Nephron (organoid): Measurements from ENCODE around the gene OBP2B.

Source experiments
- H3K27ac Mint-ChIP-seq, 3 experiments: 2 replicates each; pipeline ENCODE4 v1.8.0; 2020; ENCODE audit warnings: mixed read lengths in 3 of 3, mild to moderate bottlenecking in 2 of 3, moderate library complexity in 1 of 3
- H3K27me3 Mint-ChIP-seq: 2 replicates; pipeline ENCODE4 v1.8.0; 2021; ENCODE audit warnings: low read depth, mild to moderate bottlenecking, moderate library complexity, mixed read lengths
- H3K36me3 Mint-ChIP-seq: 2 replicates; pipeline ENCODE4 v1.8.0; 2020; ENCODE audit warnings: low read depth, mixed read lengths
- H3K4me1 Mint-ChIP-seq: 2 replicates; pipeline ENCODE4 v1.8.0; 2020; ENCODE audit warnings: mixed read lengths
- H3K4me3 Mint-ChIP-seq, 3 experiments: 2 replicates each; pipeline ENCODE4 v1.8.0; 2020; ENCODE audit warnings: mild to moderate bottlenecking in 3 of 3, mixed read lengths in 3 of 3, moderate library complexity in 2 of 3
- H3K9me3 Mint-ChIP-seq: 2 replicates; pipeline ENCODE4 v1.8.0; 2020; ENCODE audit warnings: mixed read lengths
- TF ChIP-seq, protein P1 (sequence below), 3 experiments: fragments of 200-600 bp; sonication (generic); IDR thresholded peaks; one replicate each; pipeline ENCODE4 v1.5.0; 2021; ENCODE audit warnings: antibody characterized with exemption in 3 of 3; ENCODE audit not compliant: unreplicated experiment in 3 of 3

Gene OBP2B

DNA sequence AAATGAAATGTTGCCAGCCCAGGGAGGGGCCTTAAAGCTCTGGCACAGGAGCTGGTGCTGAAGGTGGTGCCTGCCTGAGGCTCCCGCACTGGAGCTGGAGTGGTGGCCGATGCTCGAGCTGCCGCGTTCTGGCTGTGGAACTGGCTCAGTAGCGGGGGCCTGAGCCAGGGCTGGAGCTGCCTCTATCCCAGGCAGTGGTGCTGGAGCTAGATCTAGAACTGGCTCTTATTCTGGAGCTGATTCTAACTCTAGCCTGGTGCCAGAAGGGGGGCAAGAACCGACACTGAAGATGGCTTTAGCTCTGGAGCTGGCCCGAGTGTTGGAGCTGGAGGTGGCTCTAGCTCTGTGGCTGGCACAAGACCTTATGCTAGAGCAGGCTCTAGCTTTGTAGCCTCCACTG lies 19.2 kb downstream of the OBP2B start:
- Mint-ChIP-seq H3K27me3 (peaks cover 48% of the 10 kb centered on the region), H3K4me3 (no peak overlapping the region), H3K27ac (no peak overlapping the region), H3K36me3 (no peaks in the 10 kb centered on the region), H3K4me1 (no peaks in the 10 kb centered on the region), H3K9me3 (peaks cover 6% of the 10 kb centered on the region)
- TF ChIP-seq, protein P1, sequence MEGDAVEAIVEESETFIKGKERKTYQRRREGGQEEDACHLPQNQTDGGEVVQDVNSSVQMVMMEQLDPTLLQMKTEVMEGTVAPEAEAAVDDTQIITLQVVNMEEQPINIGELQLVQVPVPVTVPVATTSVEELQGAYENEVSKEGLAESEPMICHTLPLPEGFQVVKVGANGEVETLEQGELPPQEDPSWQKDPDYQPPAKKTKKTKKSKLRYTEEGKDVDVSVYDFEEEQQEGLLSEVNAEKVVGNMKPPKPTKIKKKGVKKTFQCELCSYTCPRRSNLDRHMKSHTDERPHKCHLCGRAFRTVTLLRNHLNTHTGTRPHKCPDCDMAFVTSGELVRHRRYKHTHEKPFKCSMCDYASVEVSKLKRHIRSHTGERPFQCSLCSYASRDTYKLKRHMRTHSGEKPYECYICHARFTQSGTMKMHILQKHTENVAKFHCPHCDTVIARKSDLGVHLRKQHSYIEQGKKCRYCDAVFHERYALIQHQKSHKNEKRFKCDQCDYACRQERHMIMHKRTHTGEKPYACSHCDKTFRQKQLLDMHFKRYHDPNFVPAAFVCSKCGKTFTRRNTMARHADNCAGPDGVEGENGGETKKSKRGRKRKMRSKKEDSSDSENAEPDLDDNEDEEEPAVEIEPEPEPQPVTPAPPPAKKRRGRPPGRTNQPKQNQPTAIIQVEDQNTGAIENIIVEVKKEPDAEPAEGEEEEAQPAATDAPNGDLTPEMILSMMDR (IDR thresholded peaks at IDR 0.05; ENCODE audit: unreplicated experiment in 3 of 3), result no peak

DNA sequence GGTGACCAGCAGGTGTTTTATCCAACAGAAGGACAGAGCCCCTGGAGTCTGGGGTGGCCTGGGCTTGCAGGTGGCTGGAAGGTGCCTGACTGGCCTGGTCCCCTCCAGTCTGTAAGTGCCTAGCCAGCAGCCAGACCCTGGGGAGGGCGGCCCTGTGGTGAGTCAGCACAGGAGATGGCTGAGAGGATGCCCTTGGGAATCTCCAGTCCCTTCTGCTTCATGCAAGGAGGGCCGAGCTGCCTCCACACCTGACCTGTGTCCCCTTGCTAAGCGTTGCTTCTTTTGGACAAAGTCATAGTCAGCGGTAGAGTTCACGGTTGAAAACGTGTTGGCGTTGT lies 20.2 kb downstream of the OBP2B start:
- TF ChIP-seq, protein P1 (IDR thresholded peaks at IDR 0.05; ENCODE audit: unreplicated experiment in 3 of 3), result no peak
- Mint-ChIP-seq H3K27me3 (peaks cover 57% of the 10 kb centered on the region), H3K4me3 (no peak overlapping the region), H3K36me3 (no peaks in the 10 kb centered on the region), H3K4me1 (no peaks in the 10 kb centered on the region), H3K9me3 (no peaks in the 10 kb centered on the region), H3K27ac (no peak overlapping the region)

DNA sequence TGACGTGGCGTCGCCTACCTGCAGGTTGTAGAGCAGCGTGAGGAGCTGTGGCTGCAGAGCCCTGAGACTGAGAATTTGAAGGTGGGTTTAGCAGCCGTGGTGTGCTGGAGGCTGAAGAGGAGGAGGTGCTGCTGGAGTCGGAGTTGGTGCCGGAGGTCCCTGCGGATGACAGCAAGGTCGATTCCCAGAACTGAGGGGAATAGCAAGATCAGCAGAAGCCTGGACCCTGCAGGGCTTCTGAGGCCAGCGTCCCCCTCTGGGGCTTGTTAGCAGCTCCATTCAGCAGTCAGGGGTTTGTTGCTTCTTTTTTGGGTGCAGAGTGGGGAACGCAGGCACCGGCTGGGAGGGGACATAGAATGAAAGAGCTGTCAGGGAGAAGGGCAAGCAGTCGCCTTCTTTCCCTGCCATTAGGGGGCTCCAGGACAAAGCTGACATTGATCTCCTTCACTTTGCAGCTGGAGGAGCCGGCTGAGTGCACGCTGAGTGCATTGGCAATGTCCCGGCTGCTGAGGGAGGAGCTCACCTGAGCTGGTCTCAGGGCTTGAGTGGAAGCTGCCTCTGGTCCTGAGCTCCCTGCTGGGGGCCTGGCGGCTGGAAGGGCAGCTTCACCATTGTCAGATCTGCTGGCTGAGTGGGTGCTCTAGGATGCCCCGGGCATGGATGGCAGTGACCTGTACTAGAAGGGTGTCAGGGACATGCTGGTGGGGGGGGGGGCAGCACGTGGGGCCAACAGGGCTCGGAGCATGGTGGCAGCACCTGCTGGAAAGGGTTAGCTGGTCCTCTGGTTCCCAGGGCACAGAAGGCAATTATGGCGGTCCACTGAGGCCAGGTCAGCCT lies 20.8 kb downstream of the OBP2B start:
- H3K27me3 Mint-ChIP-seq, result peaks cover 58% of the 10 kb centered on the region
- TF ChIP-seq, protein P1 (IDR thresholded peaks at IDR 0.05; ENCODE audit: unreplicated experiment in 3 of 3), result peak; percentile 22 to 51 (median 33)
- no peaks in the 10 kb centered on the region for H3K9me3 Mint-ChIP-seq
- H3K36me3 Mint-ChIP-seq, result no peaks in the 10 kb centered on the region
- H3K27ac Mint-ChIP-seq, result no peak overlapping the region
- no peak overlapping the region for H3K4me3 Mint-ChIP-seq
- H3K4me1 Mint-ChIP-seq, result no peaks in the 10 kb centered on the region

DNA sequence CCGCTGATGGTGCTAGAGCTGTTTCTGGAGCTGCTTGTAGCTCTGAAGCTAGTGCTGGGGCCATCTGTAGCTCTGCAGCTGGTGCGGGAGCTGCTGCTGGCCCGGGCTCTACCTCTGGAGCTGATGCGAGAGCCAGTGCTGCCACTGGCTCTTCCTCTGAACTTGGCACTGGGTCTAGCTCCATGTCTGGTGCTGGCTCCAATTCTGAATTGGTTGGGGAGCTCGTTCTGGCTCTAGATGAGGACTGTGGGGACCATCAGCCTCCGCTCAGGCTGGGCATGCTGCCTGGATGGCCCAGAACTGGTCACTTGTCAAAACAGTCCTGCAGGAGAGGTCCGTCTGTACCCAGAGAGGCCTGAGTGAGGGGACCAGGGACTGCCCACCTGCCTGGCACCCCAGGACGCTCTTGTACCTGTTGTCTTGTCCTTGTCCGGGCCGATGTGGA lies 21.5 kb downstream of the OBP2B start:
- no peak overlapping the region for H3K4me3 Mint-ChIP-seq
- no peak overlapping the region for H3K27ac Mint-ChIP-seq
- peaks cover 63% of the 10 kb centered on the region for H3K27me3 Mint-ChIP-seq
- TF ChIP-seq, protein P1 (IDR thresholded peaks at IDR 0.05; ENCODE audit: unreplicated experiment in 3 of 3), result no peak
- H3K9me3 Mint-ChIP-seq, result no peaks in the 10 kb centered on the region
- H3K4me1 Mint-ChIP-seq, result no peaks in the 10 kb centered on the region
- no peaks in the 10 kb centered on the region for H3K36me3 Mint-ChIP-seq

DNA sequence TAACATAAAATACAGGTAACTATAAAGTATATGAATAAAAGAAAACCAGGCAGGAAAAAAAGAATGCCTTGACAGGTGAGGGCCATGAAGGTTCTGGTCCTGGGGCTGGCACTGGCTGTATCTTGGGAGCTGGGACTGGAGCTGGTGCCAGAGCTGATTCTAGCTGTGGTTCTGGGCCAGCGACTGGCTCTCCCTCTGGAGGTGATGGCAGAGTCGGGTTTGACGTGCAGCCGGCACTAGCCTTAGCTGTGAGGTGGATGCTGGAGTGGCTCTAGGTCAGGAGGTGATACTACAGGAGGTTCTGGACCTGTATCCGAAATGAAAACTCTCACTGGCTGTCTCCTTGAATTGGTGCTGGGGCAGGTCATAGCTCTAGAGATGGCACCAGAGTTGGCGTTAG lies 22.3 kb downstream of the OBP2B start:
- TF ChIP-seq, protein P1 (IDR thresholded peaks at IDR 0.05; ENCODE audit: unreplicated experiment in 3 of 3), result no peak
- H3K9me3 Mint-ChIP-seq, result no peaks in the 10 kb centered on the region
- no peak overlapping the region for H3K4me3 Mint-ChIP-seq
- H3K36me3 Mint-ChIP-seq, result no peaks in the 10 kb centered on the region
- no peak overlapping the region for H3K27ac Mint-ChIP-seq
- H3K4me1 Mint-ChIP-seq, result no peaks in the 10 kb centered on the region
- peaks cover 60% of the 10 kb centered on the region for H3K27me3 Mint-ChIP-seq

DNA sequence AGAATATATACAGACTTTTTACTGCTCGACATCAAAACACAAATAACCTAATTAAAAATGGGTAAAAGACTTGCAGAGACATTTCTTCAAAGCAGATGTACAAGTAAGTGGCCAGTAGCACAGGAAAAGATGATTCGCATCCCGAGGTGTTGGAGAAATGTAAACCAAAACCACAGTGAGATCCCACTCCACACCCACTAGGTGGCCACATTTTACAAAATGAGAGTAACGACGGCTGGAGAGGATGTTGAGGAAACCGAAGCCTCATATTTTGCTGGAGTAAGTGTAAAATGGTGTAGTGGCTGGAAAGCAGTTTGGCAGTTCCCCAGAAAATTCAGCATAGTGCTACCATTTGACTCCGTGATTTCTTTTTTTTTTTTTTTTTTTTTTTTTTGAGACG lies 24.1 kb downstream of the OBP2B start:
- Mint-ChIP-seq H3K36me3 (no peaks in the 10 kb centered on the region), H3K4me3 (no peak overlapping the region)

More for the DNA sequence above, 24.1 kb downstream of the OBP2B start:
- TF ChIP-seq, protein P1 (IDR thresholded peaks at IDR 0.05; ENCODE audit: unreplicated experiment in 3 of 3), result peak; percentile 49 to 67 (median 56)
- Mint-ChIP-seq H3K27me3 (peaks cover 62% of the 10 kb centered on the region), H3K4me1 (no peaks in the 10 kb centered on the region), H3K27ac (no peak overlapping the region), H3K9me3 (no peaks in the 10 kb centered on the region)
